ENCODE measurements around the gene ANGPTL7.

ANGPTL7 gene

DNA sequence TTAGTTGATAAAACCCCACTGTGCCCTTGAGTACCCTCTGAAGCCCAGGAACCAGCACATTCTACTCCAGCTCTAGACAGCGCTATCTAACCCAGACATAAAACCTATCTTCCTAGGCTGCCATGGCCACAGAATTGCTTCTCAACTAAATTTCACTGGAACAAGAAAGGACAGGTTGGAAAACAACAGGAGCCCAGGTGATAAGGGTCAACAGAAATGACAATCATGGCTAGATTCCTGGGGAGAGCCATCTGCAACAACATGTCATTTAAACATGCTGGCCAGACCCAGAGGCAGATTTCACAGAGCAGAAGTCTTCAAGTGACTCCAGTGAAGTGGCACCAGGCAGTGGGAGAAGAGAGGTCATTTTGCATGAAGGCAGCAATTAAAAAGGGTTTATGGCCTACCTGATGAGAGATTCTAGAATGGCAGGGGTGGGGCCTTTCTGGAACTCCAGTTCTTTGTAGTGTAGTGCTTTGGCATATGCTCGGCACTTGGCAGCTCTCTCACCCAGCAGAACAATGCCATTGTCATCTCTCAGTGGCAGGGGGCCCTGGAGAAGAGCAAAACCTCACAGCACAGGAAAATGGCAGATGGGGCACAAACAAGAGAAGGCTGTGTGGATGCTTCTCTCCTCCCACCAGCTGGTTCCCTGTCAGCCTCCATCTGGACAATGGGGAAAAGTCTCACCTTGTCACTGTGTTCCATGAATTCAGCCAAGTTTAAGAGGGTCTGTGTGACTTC, 9.9 kb downstream of the ANGPTL7 start:
- no peak for DNase-seq (ENCODE audit: extremely low read depth in 1 of 2, low read depth in 1 of 2)

DNA sequence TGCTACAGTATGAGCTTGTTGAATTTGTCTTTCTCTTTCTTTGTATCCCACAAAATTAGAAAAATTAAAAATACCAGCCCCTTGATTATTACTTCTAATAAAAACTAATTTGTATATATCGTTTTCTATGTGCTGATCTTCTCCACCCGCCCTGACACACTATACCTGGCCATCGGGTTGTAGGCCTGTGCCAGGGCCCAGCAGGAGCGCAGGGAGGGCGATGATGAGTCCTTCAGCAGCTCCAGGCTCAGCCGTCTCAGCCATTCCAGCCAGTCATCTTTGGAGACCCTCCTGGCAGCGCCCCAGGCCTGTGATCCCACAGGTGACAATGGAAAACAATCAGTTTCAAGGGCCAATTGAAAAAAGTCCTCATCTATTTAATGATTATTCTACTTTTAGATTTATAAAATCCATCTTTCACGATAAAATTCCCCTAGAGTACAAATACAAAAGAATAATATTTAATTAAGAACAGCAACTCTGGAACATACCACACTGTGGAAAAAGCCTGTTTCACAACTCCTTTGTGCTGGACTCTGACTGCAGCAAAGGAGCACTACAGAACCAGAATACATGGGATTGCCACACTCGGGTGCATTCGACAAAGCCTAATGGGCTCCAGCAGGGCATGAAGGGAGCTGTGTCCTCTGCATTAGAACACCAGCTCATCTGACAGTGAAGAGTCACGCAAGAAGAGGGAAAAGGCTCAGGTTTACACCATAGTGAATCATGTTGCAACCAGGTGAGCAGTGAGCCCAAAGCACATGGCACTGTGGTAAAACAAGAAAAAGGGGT, 15.4 kb downstream of the ANGPTL7 start:
- DNase-seq (ENCODE audit: extremely low read depth in 1 of 2, low read depth in 1 of 2): no peak

DNA sequence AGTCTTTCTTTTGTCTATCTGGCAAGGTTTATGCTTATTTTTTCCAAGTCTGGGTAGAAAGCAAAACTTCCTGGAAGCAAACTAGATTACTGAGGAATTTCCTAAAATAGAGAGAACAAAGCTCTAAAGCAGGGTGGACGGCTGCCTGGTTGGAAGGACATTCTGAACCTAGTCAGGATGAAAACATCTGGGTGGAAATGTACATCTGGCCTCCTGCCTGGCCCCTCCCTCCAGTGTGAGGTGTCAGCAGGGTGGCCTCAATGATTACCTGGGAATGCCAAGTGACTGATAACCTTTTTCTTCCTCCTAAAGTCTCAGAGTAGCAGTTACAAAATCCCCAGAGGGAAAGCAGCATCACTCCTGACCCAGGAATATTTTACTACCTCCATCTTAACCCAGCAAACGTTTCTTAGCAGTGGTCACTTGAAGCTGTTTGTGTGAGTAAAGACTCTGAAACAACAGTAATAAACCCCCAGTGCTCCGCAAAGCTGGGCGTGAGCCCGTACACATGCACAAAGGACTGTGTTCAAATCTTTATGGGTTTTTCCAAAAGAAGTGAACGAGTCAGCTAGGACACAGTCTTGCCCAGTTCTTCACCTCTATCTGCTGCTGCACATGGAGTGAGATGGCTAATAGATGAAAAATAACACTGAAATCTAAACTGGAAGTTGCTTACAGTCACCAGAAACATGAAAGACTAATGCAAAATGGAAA, 18.9 kb downstream of the ANGPTL7 start:
- DNase-seq (ENCODE audit: extremely low read depth in 1 of 2, low read depth in 1 of 2): no peak

DNA sequence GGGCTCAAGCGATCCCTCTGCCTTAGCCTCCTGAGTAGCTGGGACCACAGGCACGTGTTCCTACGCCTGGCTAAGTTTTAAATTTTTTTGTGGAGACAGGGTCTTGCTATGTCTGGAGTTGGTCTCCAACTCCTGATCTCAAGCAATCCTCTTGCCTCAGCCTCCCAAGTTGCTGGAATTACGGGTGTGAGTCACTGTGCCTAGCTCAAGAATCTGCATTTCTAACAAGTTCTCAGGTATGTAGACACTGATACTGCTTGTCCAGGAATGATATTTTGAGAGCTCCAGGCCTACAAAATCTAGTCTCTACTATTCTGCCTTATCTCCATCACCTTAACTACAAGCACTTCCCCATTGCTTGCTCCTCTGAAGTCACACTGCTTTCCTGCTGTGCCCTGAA, 22.3 kb downstream of the ANGPTL7 start:
- DNase-seq (ENCODE audit: extremely low read depth in 1 of 2, low read depth in 1 of 2): no peak

DNA sequence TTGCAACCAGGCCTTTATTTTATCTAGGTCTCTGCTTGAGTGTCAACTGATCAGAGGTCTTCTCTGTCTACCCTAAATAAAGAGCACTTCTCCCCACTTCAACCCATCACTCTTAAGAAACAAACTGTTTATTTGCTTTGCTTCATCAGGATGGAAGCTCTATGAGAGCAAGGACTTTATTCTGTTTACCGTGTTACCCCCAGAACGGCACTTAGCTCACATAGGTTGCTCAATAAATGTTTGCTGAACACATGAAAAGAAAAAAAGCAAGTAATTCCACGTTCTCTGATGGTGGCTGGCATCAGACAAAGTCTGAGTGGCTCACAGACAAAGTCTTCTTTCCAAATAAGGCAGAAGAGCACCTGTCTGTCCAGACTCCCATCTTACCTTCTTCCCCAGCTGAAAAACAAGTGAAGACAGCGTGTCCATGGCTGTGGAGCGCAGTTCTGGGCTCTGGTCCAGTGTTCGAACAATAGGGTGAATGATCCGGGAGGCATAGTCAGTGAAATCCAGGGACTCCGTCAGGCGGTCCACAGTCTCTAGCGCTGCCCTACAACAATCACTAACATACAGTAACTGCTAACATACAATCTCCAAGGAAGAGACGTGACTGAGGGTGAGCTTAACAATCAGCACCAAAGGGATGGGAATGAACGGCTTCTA, 22.9 kb downstream of the ANGPTL7 start:
- no peak for DNase-seq (ENCODE audit: extremely low read depth in 1 of 2, low read depth in 1 of 2)

DNA sequence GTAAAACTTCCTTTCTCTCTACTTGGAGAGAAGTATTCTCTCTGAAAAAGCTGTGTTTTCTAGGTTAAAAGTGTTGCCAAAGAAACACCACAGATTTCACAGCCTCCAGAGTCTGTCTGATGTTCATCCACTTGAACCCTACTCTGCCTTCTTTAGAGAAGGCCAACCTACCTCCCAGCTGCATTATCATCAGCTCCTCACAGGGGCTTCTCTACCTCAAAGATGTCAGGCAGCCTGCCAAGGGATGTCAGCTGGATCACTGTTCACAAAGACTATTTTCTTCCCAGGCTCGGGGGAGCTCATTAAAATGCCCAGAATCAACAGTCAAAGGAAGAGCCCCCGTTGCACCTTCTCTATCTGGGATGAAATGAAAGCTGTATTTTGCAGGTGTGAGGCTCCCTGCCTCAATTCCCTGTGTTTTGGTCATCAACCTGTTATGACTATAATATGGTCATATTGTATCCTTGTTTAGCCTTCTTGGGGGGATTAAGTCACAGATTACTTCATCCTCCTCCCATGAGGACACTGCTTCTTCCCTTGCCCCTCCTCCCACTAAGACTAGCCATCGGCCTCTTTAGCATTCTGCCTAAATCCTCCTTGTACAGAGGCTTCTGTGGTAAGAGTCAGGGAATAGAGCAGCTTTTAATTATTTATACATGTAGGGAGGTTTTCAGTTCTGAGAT, 25.7 kb downstream of the ANGPTL7 start:
- DNase-seq (ENCODE audit: extremely low read depth in 1 of 2, low read depth in 1 of 2): no peak

DNA sequence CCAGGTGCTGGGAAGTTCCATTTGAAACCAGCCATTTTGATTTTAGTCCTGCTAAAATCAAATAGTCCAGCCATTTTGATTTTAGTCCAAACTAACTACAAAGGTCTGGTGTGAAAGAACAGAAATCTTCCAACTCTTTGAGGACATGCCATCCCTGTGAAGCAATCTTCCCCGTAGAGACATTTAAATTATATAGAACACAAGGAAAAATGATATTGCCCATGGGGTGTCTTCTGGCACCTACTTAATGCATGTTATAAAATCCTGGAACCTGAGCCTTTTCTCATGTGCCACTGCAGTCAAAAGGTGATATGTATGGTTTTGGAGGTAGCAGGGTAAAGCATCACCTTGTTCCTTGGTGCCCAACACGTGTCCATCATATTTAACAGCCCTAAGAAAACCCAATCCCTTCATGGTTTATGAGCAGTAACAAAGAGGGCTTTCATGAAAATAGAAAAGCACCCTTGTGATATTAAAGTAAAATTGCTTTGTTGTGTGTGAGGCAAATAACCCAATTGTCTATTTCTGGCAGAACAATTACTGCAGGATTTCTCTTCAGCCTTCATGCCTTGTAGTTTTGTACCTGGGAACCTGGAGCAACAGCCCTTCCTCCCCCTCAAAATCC, 26.3 kb downstream of the ANGPTL7 start:
- no peak for DNase-seq (ENCODE audit: extremely low read depth in 1 of 2, low read depth in 1 of 2)

DNA sequence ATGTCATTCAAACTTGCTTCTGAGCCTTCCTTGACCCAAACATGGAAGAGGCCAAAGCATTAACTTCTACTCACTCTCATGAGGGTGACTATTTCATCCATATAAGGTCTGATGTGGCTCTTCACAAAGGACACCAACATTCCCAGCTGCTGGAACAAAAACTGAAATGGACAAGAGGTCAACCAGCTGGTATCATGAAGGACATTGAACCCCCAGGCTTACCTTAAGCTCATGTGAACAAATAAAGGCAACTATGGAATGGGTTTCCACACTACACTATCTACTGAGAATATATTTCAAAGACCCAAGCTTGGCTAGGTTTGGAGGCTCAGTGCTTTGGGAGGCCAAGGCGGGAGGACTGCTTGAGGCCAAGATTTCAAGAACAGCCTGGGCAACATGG, 26.9 kb downstream of the ANGPTL7 start:
- DNase-seq (ENCODE audit: extremely low read depth in 1 of 2, low read depth in 1 of 2): no peak

DNA sequence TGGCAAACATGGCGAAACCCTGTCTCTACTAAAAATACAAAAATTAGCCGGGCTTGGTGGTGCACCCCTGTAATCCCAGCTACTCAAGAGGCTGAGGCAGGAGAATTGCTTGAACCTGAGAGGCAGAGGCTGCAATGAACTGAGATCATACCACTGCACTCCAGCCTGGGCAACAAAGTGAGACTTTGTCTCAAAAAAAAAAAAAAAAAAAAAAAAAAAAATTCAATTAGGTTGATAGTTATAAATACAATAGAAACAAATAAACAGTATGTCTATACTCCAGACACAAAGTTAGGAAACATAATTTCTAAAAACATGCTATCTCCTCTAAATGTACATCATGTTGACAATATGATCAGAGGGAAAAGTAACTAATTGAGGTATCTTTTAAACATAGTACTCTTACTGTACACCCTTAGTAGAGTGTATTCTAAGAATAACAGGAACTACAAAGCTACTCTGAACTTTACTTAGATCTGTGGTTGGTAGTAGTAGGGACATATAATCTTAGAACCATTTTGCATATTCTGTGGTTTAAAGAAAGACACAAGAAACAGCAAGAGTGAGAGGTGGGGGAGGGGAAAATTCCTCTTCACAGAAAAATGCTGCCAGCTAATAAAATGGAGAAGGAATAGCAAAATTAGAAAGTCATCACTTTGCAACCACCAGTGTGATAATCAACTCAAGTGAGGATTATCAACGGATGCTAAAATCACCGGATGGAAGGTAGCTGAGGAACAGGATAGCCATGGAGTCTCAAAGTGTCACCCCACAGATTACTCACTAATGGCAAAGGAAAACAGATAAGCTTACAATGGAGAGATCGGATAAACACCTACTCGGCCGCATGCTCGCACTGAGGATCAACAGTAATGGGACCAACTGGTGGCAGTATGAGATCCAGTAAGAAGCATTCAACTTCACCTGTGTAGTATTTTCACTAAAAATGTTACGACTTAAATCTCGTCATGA, 38.2 kb downstream of the ANGPTL7 start:
- DNase-seq (ENCODE audit: extremely low read depth in 1 of 2, low read depth in 1 of 2): no peak

DNA sequence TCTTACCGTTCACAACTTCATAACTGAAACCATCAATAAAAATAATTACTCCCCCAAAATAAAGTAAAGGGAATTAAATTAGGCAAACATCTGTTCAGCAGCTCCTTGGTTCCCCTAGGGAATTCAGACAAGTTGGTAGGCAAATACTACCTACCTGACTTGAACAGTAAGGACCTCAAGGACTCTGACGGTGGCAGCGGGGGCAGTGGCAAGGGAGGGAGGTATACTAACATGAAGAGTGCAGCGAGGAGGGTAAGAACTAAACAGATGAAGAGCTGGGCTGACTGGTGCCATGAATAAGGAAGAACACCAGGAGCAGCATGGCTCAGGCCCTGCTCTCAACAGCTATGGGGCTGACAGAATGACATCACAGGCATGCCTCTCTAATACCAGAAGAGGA, 40.0 kb downstream of the ANGPTL7 start:
- no peak for DNase-seq (ENCODE audit: extremely low read depth in 1 of 2, low read depth in 1 of 2)

DNA sequence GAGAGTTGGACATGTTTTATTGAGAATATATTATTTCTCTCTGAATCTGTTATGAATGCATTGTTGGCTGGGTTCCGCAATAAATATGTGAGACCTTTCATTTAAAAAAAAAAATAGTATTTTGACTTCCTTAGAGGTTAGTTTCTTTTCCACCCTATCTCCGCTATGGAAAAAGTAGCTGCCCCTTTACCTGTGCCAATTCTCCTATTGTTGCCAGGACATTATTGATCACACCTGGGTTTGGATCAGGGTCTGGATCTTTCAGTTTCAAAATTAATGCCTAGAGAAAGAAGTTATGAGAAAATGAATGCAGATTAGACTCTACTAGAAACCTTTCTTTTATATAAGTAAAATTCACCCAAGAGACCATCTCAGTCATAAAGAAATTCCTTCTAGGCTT, 44.1 kb downstream of the ANGPTL7 start:
- DNase-seq (ENCODE audit: extremely low read depth in 1 of 2, low read depth in 1 of 2): no peak

DNA sequence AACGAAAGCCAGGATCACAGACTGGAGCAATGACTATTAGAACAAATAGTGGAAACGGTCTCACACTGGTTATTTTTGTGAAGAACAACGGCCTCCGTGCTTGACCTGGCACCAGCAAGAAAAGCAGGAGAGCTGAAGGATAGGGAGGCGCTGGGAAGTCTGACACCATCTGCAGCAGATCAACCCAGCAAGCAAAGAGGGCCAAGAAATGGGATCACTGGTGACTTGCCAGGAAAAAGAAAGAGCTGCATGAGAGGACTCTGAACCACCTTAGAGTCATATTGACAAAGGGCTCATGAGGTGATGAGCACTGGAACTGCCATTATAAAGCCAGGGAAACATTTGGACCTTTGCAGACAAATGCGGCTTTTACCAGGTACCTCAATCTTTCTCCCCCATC, 48.2 kb downstream of the ANGPTL7 start:
- DNase-seq (ENCODE audit: extremely low read depth in 1 of 2, low read depth in 1 of 2): no peak

DNA sequence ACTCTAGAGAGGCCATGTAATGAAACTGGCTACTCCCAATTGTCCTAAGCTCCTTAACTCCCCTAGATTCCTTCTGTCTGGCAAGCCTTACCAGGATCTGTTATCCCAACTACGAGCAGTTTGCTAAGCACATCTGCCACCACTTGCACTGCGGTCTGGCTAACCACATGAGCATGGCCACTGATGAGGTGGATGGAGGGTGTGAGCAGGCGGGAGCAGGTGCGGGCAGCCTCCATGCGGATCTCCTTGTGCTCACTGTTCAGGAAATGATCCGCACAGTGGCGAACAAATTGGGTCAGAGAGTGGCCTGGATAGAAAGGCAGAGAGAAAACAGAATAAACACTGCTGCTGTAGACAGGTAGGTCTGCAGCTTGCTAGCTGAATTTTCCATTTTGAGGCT, 49.2 kb downstream of the ANGPTL7 start:
- no peak for DNase-seq (ENCODE audit: extremely low read depth in 1 of 2, low read depth in 1 of 2)

DNA sequence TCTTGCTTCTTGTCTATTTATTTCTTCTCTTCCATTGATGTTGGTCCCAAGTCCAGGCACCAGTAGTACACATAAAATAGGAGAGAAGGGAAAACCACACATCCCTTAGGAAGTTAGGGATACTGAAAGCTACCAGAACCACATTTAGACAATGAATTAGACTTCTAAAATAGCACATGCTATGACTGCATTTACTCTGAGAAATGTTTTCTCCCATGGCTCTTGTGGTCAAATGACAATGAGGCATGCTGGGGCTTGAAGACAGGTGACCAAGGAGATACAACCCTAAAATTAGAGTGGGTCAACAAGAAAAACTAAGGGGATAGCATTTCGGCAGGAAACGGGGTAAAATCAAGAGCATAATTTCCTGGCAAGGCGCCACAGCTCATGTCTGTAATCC, 56.1 kb downstream of the ANGPTL7 start:
- no peak for DNase-seq (ENCODE audit: extremely low read depth in 1 of 2, low read depth in 1 of 2)

Measured in activated CD8-positive, alpha-beta memory T cell treated with anti-CD3 and anti-CD28 coated beads for 1 hour (primary cell).